HG03571 (cell line): ENCODE data around the gene MAN1B1.
"Not testable (repeated sequence)": the region's sequence is repeated elsewhere in the genome, so short reads cannot be mapped to it uniquely, and the experiment has no call there.

Source experiments
- ATAC-seq: cut with Tn5 transposase; IDR thresholded peaks from one replicate; pipeline ENCODE4 v1.9.1; 2021; ENCODE audit not compliant: unreplicated experiment

MAN1B1 gene

DNA sequence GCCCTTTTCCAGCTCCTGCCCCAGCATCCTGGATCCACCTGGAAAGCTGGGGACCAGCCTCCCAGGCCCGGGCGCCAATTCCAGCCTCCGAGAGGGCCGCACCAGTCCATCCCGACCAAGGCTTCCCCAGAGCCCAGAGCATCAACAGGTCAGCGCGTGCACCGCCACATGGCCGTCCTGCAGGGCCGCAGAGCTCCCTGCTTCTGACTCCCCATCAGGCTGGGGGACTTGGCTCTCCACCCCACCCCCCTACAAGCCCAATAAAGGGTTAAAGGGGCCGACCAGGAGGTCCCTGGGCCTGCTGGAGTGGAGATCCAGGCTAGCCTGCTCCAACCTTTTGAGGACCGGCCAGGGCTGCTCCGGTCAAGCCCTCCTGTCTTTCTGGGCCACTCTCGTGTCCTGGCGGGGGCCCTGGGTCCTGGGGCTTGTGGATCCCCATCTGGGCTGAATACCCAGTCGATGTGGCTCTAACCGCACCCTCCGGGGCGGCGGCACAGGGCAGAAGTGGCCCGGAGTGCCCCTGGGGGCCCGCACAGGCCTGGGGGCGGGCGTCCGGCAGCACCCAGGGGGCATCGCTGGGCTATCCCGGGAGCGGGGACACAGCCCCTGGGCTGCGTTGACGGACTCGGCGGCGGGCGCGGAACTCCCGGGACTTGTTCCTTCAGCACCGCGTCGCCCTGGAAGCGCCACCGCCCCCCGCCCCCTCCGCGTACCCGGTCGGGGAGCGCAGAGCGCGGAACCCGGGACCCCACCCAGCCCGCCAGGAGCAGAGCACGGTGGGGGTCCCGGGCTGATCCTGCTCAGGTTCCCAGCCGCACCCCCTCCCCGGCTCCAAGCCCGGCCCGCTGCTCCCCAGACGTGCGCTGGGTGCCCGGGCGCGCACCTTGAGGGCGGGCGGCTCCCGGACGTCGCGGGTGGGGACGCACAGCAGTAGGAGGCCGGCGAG is 33.5 kb upstream of the MAN1B1 start:
- ATAC-seq, result no peak

DNA sequence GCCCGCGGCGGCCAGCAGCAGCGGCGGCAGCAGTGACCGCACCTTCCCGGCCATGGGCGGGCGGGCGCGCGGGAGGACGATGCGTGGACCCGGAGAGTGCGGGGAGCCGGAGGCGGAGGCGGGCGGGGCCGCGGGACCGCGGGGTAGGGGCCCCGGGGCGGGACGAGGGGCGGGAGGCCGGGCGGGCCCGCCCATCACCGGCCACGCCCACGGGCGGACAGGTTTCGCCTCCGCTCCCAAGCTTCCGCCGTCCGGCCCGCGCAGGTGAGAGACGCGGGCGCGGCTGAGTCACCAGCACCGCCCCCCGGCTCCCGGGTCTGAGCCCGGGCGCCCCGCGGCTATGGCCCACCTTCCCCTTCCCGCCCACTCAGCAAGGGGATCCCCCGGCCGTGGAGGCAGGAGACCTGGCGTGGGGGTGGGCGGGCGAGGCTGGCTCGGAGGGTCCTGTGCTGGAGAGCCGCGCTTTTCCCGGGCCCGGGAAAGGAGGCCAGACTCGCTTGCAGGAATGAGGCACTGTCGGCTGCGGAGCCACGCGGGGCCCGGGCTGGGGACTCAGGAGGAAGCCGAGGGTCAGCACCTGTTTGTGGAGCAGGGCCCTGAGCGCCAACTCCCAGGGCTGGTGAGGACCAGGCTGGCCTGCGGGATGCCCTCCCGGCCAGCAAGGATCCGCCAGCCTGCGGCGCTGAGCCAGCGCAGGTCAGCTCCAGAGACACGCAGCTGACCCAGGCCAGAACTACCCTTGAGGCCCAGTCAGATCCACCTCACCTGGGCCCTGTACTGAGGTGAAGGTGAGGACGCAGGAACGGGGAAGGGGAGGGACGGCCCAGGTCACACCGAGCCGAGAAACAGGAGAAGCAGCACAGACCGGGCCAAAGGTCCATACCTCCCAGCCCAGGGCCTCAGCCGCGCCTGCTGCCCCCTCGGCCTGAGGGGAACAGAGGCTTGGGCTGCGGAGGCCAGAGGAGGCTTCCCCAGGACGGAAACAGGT is 32.5 kb upstream of the MAN1B1 start, which contains the start of gene ENTPD2:
Gene ENTPD2, minus strand, starts transcription at position 118 of the 988 bp plus-strand sequence. Its CDS starts 64 bp downstream, at position 54.
- ATAC-seq, result no peak

DNA sequence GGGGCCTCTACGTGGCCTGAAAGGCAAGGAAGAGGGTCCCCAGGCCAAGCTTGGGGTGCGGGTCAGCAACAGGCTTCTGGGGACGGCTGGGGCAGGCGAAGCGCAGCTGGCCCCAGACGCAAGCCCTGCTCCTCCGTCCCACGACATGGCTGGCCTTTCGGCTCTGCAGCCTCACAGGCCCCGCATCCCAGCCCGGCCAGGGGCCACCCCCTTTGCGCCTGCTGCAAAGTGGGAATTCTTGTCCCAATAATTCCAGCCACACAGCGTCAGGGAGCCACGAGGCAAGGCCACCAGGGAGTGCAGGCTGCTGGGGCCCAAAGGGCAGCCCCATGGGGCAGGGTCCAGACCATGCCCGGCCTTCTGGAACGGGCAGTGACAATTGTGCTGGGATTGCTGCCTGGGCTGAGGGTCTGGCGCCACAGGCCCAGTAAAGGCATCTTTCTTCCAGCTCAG is 31.8 kb upstream of the MAN1B1 start:
- ATAC-seq, result no peak

GRCh38 chr9:137055385-137056364 is 31.1 kb upstream of the MAN1B1 start:
- ATAC-seq, result no peak

DNA sequence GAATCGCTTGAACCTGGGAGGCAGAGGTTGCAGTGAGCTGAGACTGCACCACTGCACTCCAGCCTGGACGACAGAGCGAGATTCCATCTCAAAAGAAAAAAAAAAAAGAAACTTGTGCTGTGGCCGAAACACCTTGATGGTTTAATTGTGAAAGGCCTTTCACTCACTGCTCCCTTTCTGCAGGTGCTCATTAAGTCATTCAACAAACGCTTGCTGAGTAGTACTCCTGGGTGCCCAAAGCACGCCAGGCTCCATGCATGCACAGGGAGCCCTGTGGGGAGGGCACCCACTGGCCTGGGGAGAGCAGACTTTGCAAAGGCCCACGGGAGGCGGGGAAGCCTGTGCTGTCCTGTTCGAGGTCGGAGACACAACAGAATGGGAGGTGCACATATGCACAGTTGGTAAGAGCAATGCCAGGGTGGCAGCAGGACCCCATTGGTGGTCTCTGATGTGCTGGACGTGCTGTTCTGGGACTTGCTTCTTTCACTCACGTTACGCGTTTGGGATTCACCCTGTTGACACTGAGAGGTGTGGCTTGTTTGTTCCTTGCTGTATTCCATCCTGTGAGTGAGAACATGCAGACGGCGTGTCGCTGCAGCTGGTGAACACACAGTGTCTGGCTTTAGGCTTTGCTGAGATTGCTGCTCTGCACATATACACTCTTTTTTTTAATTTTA is 29.9 kb upstream of the MAN1B1 start:
- ATAC-seq, result no peak

- ATAC-seq, result no peak
These were observed 29.2 kb upstream of the MAN1B1 start for GRCh38 chr9:137057545-137057944.

- no peak for ATAC-seq
These were observed 28.1 kb upstream of the MAN1B1 start for GRCh38 chr9:137058521-137059234.

- no peak for ATAC-seq
These were observed 24.4 kb upstream of the MAN1B1 start for GRCh38 chr9:137062384-137062783.

- not testable (repeated sequence) for ATAC-seq
These were observed 24.0 kb upstream of the MAN1B1 start for GRCh38 chr9:137062798-137063197.

DNA sequence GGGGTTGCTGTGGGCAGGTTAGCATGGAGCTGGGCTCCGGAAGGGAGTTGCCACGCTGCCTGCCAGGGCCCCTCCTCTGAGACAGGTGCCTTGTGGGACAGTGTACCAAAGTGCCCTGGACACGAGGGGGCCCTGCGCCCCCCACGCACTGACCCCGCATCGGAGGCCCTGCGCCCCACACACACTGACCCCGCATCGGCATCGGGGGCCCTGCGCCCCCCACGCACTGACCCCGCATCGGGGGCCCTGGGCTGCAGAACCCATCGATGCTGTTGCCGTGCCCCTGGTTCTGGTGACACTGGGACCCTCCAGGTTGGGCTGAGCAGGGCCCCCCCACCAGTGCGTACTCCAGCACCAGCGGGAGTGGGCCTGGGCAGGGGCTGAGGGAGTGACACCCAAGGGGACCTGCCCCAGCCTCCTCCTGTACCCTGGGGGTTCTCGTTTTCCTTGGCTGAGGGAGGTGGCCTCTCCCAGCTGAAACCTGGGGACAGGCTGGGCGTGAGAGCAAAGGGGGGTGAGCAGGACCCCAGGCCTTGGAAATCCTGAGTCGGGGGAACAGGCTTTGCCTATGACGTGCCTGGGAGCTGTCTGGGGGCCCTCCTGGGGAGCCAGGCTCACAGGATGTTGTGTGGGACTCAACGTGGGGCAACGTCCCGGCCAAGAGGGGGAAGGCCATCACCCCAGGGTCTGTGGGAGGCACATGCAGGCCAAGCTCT is 23.3 kb upstream of the MAN1B1 start:
- no peak for ATAC-seq

DNA sequence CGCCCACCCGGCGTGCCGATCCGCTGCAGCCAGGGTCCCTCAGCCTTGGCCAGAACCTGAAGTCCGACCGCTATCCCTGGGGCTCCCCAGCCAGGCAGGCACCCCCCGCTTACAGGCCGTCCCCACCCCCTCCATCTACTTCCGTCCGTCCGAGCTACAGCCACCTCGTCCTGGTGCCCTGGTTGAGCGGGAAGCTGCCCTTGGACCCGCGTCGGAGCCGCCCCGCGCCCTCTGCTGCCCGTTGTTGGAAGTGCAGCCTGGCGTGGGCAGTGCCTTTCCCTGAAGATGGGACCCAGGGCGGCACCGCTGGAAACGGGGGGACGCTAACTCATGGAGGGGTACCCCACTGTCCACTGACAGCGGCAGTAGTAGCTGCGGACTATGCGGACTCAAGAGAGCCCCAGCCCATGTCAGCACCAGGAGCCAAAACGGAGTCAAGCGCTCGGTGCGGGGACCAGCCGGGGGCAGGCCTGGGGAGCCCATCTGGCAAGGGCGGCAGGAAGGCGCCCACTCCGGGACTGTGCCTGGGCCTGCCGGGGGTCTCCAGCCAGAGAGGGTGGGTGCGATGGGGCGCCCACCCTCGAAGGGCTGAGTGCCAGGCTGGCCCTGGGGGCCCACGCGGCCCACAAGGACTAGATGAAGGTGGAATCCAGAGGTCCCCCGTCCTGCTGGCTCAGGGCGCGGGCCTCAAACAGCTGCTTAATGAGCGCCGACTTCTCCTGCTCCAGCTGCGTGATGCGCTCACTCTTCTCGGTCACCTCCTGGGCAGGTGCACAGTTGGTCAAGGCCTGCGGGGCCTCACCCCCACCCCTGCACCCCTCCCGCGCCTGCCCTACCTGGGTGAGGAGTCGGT is 22.5 kb upstream of the MAN1B1 start:
- ATAC-seq, result no peak

GRCh38 chr9:137064880-137065164 is 22.0 kb upstream of the MAN1B1 start:
- no peak for ATAC-seq

DNA sequence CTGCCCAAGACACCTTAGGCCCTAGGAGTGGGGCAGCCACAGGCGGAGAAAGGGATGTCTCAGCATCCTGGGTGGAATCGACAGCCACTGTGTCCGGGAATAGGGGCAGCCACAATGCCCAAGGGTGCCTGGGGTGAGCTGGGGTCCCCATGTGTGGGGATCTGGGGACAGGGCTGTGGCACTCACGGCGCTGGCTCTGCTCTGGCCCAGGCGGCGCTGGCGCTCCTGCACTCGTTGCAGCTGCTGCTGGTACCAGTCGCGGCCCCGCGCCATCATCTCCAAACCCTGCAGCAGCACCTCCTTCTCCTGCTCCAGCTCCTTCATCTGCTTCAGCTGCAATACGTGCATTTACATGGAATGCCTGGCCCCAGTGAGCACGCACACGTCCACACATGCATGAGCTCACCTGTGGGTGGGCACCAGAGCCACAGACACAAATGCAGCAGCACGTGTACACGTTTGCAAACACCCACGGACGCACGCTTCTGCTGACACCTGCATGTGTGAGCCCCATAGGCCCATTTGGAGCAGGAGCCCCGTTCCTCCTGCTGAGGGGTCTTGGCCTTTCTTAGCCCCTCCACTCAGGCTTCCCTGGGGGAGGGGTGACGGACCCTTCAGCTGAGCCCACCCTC is 21.3 kb upstream of the MAN1B1 start:
- ATAC-seq, result no peak

- ATAC-seq, result no peak
These were observed 20.5 kb upstream of the MAN1B1 start for GRCh38 chr9:137066096-137066861.

GRCh38 chr9:137067860-137068538 is 18.8 kb upstream of the MAN1B1 start:
- no peak for ATAC-seq
